Measurements from ENCODE around the gene NBAS.

- TF ChIP-seq CTCF (IDR thresholded peaks at IDR 0.05; ENCODE audit: low read depth, low read length) (no peak), POLR2A (IDR thresholded peaks at IDR 0.05; ENCODE audit: extremely low read depth, insufficient read length) (no peak), MAX (IDR thresholded peaks at IDR 0.05; ENCODE audit: low read depth, low read length) (no peak)
Observed at GRCh38 chr2:15556311-15556930, 4.7 kb downstream of the NBAS start.
